NT2/D1 (cell line): Measurements from ENCODE around the gene LRMDA.

Source experiments
- DNase-seq: peaks from one replicate; pipeline ENCODE4 v3.0.0-alpha.2; 2011; ENCODE audit warnings: low read depth, low spot score
- H3K27me3 ChIP-seq: 2 replicates; pipeline ENCODE4 v1.6.0; 2011; ENCODE audit warnings: mild to moderate bottlenecking; ENCODE audit not compliant: insufficient read length, insufficient read depth
- H3K36me3 ChIP-seq: 2 replicates; pipeline ENCODE4 v1.6.1; 2011; ENCODE audit warnings: mild to moderate bottlenecking, low read length, mixed read lengths; ENCODE audit not compliant: insufficient read depth, insufficient read length
- H3K4me1 ChIP-seq: 2 replicates; pipeline ENCODE4 v1.5.1; 2011; ENCODE audit not compliant: insufficient read depth, insufficient read length
- H3K4me3 ChIP-seq: 2 replicates; pipeline ENCODE4 v1.5.1; 2011; ENCODE audit warnings: low read depth; ENCODE audit not compliant: insufficient read length
- H3K9ac ChIP-seq: 2 replicates; pipeline ENCODE4 v1.6.0; 2011; ENCODE audit warnings: low read depth; ENCODE audit not compliant: insufficient read length
- H3K9me3 ChIP-seq: 2 replicates; pipeline ENCODE4 v1.5.1; 2011; ENCODE audit warnings: mild to moderate bottlenecking, low read length; ENCODE audit not compliant: insufficient read depth
- SUZ12 ChIP-seq: IDR thresholded peaks from 2 replicates; pipeline ENCODE4 v1.6.1; 2011; ENCODE audit not compliant: insufficient read length, insufficient read depth; ENCODE audit errors: extremely low read depth
- YY1 ChIP-seq: IDR thresholded peaks from 2 replicates; pipeline ENCODE4 v1.6.1; 2011; ENCODE audit not compliant: insufficient read length, insufficient read depth
- ZNF274 ChIP-seq: IDR thresholded peaks from 2 replicates; pipeline ENCODE4 v1.6.1; 2011; ENCODE audit warnings: mild to moderate bottlenecking, low read depth, low read length

Gene LRMDA

DNA sequence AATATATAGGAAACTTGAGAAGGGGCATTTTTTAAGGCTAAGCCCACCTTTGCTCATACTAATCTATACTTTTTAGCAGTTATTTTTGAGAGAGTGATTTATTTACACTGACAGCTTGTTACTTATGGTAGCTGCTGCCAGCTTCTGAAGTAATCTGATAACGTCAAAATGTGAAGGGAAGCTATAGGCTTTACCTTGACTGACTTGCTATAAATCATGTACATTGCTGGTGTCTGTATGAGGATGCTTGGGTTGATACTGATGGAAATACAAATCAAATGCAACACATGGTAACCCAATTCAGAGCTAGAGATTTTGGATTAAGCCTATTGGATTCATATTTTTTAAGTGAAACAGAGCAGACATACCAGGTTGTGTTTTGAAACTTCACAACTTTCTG lies 299.4 kb downstream of the LRMDA start:
- no peak for DNase-seq
- Histone ChIP-seq H3K9me3 (no peaks in the 10 kb centered on the region), H3K36me3 (no peaks in the 10 kb centered on the region), H3K4me3 (no peak overlapping the region), H3K9ac (no peak overlapping the region), H3K27me3 (no peaks in the 10 kb centered on the region), H3K4me1 (no peaks in the 10 kb centered on the region)
- no peak for TF ChIP-seq SUZ12
- no peak for TF ChIP-seq YY1
- no peak for TF ChIP-seq ZNF274

DNA sequence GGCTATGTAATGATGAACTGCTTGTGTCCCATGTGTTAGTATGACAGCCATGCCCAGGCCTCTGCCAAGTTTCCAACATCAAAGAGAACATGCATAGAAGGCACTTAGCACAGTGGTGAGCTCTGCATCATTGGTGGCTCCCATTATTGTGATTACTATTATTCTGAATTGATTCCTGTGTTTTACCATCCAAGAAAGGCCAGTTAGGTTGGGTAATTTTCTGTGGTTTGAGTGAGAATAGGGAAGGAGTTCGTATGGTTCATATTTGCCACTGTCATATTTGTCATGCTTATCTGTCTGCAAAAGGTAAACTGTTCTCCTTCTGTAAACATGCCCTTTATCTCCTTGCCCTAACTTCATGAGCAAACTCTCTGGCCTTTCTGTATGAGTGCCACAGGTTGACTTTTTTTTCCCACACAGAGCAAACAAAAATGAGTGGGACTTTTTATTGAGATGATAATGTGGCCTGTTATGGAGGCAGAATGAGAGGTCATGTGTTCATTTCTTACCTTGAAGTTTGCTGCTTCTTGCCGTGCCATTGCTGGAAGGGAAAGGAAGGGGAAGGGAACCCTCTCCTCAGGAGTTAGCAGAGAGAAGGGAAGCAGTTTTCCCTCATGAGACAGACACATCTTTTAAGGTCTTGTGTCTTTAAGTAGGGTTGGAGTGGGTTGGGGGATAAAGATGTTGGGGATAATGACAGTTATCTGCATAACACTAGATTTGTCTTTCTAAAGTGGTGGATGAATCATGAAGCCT lies 301.9 kb downstream of the LRMDA start:
- H3K9ac ChIP-seq = no peak overlapping the region
- TF ChIP-seq ZNF274 (no peak), YY1 (no peak), SUZ12 (no peak)
- H3K27me3 ChIP-seq = no peaks in the 10 kb centered on the region
- no peaks in the 10 kb centered on the region for H3K4me1 ChIP-seq
- H3K36me3 ChIP-seq = no peaks in the 10 kb centered on the region
- no peak for DNase-seq
- H3K9me3 ChIP-seq = no peaks in the 10 kb centered on the region
- no peak overlapping the region for H3K4me3 ChIP-seq

DNA sequence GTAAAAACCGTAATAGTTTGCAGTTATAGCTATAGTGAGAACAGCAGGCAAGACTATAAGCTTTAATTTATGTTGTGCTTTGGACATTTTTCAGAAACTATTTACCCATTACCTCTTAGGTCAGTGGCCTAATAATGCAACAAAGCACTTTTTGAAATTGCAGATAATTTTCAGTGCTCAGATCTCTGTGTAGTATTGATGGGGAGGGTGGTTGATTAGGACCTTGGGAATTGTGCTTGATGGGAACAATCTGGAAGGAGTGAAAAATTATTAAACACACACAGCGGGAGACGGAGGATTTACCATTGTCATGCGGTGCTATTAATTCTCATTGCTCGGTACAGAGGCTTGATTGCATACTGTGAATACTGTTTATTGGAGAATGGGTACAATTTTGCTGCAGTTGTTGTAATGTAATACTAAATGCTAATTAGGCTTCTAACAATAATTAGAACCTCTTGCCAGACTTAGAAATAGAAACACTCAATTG lies 304.8 kb downstream of the LRMDA start:
- no peak overlapping the region for H3K4me3 ChIP-seq
- TF ChIP-seq YY1 (no peak), SUZ12 (no peak), ZNF274 (no peak)
- H3K4me1 ChIP-seq = no peaks in the 10 kb centered on the region
- H3K9ac ChIP-seq = no peak overlapping the region
- H3K36me3 ChIP-seq = no peaks in the 10 kb centered on the region
- no peaks in the 10 kb centered on the region for H3K9me3 ChIP-seq
- H3K27me3 ChIP-seq = no peaks in the 10 kb centered on the region
- no peak for DNase-seq

DNA sequence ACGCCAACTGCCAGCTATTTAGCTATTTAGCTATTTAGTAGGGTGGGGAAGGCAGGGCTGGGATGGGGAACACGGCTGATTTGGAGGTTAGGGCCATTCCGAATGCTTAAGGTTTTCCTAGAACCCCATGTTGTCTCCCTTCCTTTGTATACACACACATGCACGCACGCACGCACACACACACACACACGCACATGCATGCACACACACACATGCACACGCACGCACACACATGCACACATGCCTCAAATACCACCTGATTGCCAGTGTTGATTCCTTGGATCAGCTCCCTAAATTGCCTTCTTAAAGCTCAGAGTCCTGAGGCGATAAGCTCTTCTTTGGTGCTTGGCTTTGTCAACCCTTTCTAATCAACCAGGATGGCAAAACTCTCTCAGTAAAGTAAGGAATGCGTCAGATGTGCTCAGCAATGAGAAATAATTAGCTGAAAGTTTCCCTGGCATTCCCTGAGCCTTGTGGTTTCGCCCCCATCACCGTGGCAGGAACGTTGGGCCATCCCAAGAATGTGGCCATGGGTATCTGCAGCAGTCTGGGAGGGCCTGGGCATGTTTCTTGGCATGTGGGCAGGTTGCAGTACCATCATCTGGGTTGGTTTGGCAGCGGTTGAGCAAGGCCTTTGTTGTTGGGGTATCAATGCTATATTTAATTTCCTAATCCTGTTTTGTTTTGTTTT lies 305.6 kb downstream of the LRMDA start:
- Histone ChIP-seq H3K4me1 (no peaks in the 10 kb centered on the region), H3K9me3 (no peaks in the 10 kb centered on the region), H3K9ac (no peak overlapping the region), H3K4me3 (no peak overlapping the region), H3K36me3 (no peaks in the 10 kb centered on the region), H3K27me3 (no peaks in the 10 kb centered on the region)
- no peak for DNase-seq
- TF ChIP-seq YY1 (no peak), SUZ12 (no peak), ZNF274 (no peak)

DNA sequence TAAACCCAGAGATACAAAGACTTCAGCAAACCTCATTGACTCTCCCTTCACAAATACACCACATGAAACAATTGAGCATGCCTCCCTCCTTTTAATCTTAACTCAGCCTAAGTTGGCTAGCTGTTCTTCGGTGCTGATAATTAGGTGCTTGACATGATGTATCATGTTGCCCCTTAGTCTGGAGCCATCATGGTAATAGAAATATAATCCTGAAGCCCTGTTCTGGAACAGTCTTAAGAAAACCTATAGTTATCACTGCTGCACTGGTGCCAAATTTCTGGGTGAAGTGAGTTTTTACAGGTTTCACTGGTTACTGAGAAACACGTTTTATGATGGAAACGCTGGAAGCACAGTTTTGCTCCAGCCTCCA lies 306.1 kb downstream of the LRMDA start:
- Histone ChIP-seq H3K9ac (no peak overlapping the region), H3K4me1 (no peaks in the 10 kb centered on the region), H3K9me3 (no peaks in the 10 kb centered on the region), H3K4me3 (no peak overlapping the region), H3K36me3 (no peaks in the 10 kb centered on the region), H3K27me3 (no peaks in the 10 kb centered on the region)
- DNase-seq = no peak
- TF ChIP-seq SUZ12 (no peak), YY1 (no peak), ZNF274 (no peak)

DNA sequence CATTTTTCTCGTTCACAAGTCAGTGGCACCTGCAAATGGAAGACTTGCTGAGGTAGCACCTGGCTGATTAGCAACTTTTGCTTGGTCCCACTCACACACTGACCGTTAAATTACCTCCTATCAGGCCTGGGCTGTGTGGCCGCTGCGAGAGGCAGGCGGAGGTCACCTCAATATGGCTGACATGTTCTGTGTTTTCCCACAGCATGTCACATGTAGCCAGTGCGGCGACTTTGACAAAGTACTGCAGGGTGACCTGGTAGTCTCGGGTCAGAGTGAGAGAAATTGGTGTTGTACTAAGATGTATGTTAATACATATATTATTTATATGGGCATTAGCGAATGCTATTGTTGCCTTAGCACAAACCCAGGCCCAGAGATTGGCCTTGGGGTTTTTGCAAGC lies 307.5 kb downstream of the LRMDA start:
- H3K9ac ChIP-seq = no peak overlapping the region
- no peaks in the 10 kb centered on the region for H3K36me3 ChIP-seq
- H3K4me3 ChIP-seq = no peak overlapping the region
- TF ChIP-seq ZNF274 (no peak), YY1 (no peak), SUZ12 (no peak)
- no peaks in the 10 kb centered on the region for H3K4me1 ChIP-seq
- no peak for DNase-seq
- H3K9me3 ChIP-seq = no peaks in the 10 kb centered on the region
- no peaks in the 10 kb centered on the region for H3K27me3 ChIP-seq

DNA sequence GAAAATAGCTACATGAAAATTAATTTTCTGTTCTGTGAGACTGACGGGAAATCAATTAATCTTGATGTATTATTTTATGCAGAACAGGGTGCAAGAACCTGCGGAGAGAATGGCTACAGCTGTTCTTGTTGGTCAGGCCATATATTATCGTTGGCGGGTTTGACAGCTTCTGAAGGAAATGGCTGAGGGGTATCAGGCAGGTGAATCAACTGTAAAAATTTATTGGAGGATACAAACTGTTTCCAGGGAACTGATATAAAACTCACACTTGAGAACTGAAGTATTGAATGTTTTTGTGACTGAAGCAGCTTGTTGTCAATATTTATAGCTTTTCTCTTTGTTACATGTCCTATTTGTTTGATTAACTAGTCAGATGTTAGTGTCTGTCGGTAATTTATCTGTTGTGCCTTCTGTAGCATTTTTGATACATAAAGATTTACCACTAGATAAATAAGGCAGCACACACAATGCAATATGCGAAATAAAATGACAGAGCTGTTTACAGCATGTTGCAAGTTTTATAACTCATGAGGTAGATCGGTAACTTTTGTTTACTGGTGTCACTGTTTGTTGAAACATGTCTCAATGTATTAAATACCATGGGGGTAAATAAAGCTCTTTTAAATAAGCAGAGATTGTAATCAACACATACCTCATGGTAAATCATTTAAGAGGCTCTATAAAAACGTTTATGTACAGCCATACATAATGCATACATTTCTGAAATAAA lies 308.2 kb downstream of the LRMDA start:
- Histone ChIP-seq H3K4me3 (no peak overlapping the region), H3K9ac (no peak overlapping the region), H3K4me1 (no peaks in the 10 kb centered on the region), H3K36me3 (no peaks in the 10 kb centered on the region), H3K27me3 (no peaks in the 10 kb centered on the region), H3K9me3 (no peaks in the 10 kb centered on the region)
- no peak for DNase-seq
- TF ChIP-seq YY1 (no peak), ZNF274 (no peak), SUZ12 (no peak)
